Osteoblast (primary cell): Measurements from ENCODE around the gene TNFAIP3. TPM values are rescaled to one million over a fixed set of nuclear protein-coding genes. Genes with fewer than 3 reads are reported as not detected.

ENCODE experiments used
- DNase-seq: peaks from one replicate; pipeline ENCODE4 v3.0.0; 2011; ENCODE audit warnings: low spot score, mixed read lengths; ENCODE audit not compliant: insufficient read length; ENCODE audit errors: missing footprints
- H2AFZ ChIP-seq: 2 replicates; pipeline ENCODE4 v1.6.0; 2011; ENCODE audit warnings: mild to moderate bottlenecking, low read length
- H3K27ac ChIP-seq: 2 replicates; pipeline ENCODE4 v1.5.1; 2011; ENCODE audit warnings: mild to moderate bottlenecking, low read depth, low read length, moderate library complexity
- H3K27me3 ChIP-seq: 2 replicates; pipeline ENCODE4 v1.6.0; 2012; ENCODE audit warnings: mild to moderate bottlenecking, control low read depth, inconsistent platforms, low read length, moderate library complexity; ENCODE audit not compliant: insufficient read depth
- H3K36me3 ChIP-seq: 2 replicates; pipeline ENCODE4 v1.5.1; 2011; ENCODE audit warnings: mild to moderate bottlenecking, low read length, control low read depth, moderate library complexity; ENCODE audit not compliant: insufficient read depth
- H3K4me1 ChIP-seq: 2 replicates; pipeline ENCODE4 v1.5.1; 2011; ENCODE audit warnings: mild to moderate bottlenecking, low read length, control low read depth, moderate library complexity; ENCODE audit not compliant: insufficient read depth
- H3K4me2 ChIP-seq: 2 replicates; pipeline ENCODE4 v1.6.0; 2011; ENCODE audit warnings: mild to moderate bottlenecking, low read length; ENCODE audit not compliant: insufficient read depth
- H3K4me3 ChIP-seq: fragments of 200-600 bp; sonication (generic); 3 replicates; pipeline ENCODE4 v1.5.1; 2012; ENCODE audit warnings: mild to moderate bottlenecking, low read length, inconsistent platforms; ENCODE audit not compliant: insufficient read depth
- H3K79me2 ChIP-seq: 2 replicates; pipeline ENCODE4 v1.6.0; 2012; ENCODE audit warnings: mild to moderate bottlenecking, low read length, control low read depth, inconsistent platforms; ENCODE audit not compliant: insufficient read depth
- H3K9me3 ChIP-seq: 2 replicates; pipeline ENCODE4 v1.5.1; 2011; ENCODE audit warnings: low read depth, low read length, control low read depth
- H4K20me1 ChIP-seq: 2 replicates; pipeline ENCODE4 v1.6.0; 2012; ENCODE audit warnings: mild to moderate bottlenecking, low read length, control low read depth; ENCODE audit not compliant: insufficient read depth
- CTCF ChIP-seq: IDR thresholded peaks from 2 replicates; pipeline ENCODE4 v1.5.1; 2011; ENCODE audit warnings: mild to moderate bottlenecking, low read depth, low read length, moderate library complexity; ENCODE audit errors: extremely low read depth
- total RNA-seq: library from RNA; depleted of rRNA; stranded (reverse); fragments of >200 nt; gene quantifications from 2 replicates; pipeline ENCODE4 v1.2.3, GENCODE V29; 2012

The TNFAIP3 gene
- total RNA-seq, 1 donor: 10.5 TPM

DNA sequence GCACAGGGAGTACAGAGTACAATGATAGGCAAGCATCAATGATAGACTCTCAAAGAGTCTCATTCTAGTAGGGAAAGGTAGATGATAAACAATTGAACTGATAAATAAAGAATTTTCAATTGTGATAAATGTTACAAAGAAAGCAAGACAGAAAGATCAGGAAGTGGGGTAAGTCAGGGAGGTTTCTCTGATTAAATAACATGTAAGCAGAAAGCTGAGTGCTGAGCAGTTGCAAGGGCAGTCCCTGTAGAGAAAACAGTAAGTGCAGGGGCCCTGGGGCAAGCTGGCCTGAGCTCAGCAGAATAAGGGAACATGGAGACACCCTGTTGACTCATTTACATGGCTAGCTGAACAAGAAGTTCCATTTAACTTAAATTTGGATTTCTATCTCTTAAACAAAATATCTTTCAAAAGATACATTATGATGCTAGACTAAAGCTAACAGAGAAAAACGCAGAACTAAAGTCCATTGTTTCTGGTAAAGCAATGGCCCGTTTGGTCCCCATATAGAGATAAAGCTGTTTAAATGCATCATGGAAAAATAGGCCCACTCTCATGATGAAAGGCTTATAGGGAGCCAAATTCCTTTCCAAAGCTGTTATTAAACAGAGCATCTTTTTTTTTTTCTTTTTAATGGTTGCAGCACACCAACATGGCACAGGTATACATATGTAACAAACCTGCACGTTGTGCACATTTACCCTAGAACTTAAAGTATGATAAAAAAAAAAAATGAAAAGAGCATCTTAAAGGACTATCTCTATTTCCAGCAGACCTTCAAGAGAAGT lies 5.3 kb upstream of the TNFAIP3 start:
- no peak overlapping the region for H3K4me2 ChIP-seq
- H3K27ac ChIP-seq: no peak overlapping the region
- H2AFZ ChIP-seq: peak overlapping the region; percentile 48
- no peak overlapping the region for H3K4me3 ChIP-seq
- no peaks in the 10 kb centered on the region for H3K36me3 ChIP-seq
- H3K9me3 ChIP-seq: no peaks in the 10 kb centered on the region
- H3K4me1 ChIP-seq: peaks cover 8% of the 10 kb centered on the region
- no peak for TF ChIP-seq CTCF
- H3K79me2 ChIP-seq: no peaks in the 10 kb centered on the region
- H3K27me3 ChIP-seq: no peaks in the 10 kb centered on the region
- no peaks in the 10 kb centered on the region for H4K20me1 ChIP-seq
- peak; percentile 65 for DNase-seq

DNA sequence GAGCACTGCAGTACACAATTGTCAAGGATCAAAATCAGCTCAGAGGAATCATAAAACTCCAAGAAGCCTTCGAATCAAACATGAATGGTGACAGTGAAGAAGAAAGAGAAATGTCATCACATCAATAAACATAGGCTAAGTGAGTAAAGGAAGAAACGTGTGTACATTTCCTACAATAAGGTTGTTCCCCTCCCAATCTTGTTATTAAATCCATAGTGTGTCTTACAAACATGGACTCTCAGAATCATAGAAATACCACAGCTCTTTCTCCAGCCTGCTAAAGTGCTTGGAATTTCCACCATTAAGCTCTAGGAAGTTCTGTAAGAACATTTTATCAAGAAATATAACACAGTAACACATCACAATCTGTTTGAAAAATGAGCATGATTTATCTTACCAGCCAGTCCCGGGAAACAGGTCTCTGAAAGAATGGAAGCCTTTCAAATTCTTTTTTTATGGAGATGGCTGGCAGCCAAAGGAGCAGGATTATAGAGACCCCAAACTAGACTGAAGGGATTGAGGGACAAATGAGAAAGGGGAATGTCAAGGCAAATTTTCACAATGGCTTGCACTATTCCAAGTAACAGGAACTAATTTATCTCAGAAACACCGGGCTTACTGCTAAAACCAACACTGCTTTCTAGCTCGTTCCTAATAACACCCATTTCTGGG lies 4.5 kb upstream of the TNFAIP3 start:
- TF ChIP-seq CTCF: no peak
- no peak overlapping the region for H3K27ac ChIP-seq
- H2AFZ ChIP-seq: peak overlapping the region; percentile 18
- H3K4me3 ChIP-seq: no peak overlapping the region
- DNase-seq: no peak
- H3K79me2 ChIP-seq: peaks cover 5% of the 10 kb centered on the region
- H3K9me3 ChIP-seq: no peaks in the 10 kb centered on the region
- no peaks in the 10 kb centered on the region for H3K36me3 ChIP-seq
- H3K4me1 ChIP-seq: peaks cover 8% of the 10 kb centered on the region
- H3K4me2 ChIP-seq: no peak overlapping the region
- H4K20me1 ChIP-seq: no peaks in the 10 kb centered on the region
- H3K27me3 ChIP-seq: no peaks in the 10 kb centered on the region

GRCh38 chr6:137863091-137863797 lies 3.8 kb upstream of the TNFAIP3 start:
- H3K9me3 ChIP-seq: no peaks in the 10 kb centered on the region
- H3K36me3 ChIP-seq: no peaks in the 10 kb centered on the region
- peaks cover 11% of the 10 kb centered on the region for H3K79me2 ChIP-seq
- no peak overlapping the region for H3K27ac ChIP-seq
- no peaks in the 10 kb centered on the region for H3K27me3 ChIP-seq
- H4K20me1 ChIP-seq: no peaks in the 10 kb centered on the region
- no peak for DNase-seq
- H3K4me3 ChIP-seq: no peak overlapping the region
- H3K4me1 ChIP-seq: peaks cover 8% of the 10 kb centered on the region
- TF ChIP-seq CTCF: no peak
- peak overlapping the region; percentile 23 for H2AFZ ChIP-seq
- no peak overlapping the region for H3K4me2 ChIP-seq
